ENCODE data around the gene ZCWPW1.
A peak's percentile ranks its signal among the peaks of the same experiment; 100 is the strongest.

Gene ZCWPW1, protein sequence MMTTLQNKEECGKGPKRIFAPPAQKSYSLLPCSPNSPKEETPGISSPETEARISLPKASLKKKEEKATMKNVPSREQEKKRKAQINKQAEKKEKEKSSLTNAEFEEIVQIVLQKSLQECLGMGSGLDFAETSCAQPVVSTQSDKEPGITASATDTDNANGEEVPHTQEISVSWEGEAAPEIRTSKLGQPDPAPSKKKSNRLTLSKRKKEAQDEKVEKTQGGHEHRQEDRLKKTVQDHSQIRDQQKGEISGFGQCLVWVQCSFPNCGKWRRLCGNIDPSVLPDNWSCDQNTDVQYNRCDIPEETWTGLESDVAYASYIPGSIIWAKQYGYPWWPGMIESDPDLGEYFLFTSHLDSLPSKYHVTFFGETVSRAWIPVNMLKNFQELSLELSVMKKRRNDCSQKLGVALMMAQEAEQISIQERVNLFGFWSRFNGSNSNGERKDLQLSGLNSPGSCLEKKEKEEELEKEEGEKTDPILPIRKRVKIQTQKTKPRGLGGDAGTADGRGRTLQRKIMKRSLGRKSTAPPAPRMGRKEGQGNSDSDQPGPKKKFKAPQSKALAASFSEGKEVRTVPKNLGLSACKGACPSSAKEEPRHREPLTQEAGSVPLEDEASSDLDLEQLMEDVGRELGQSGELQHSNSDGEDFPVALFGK

DNA sequence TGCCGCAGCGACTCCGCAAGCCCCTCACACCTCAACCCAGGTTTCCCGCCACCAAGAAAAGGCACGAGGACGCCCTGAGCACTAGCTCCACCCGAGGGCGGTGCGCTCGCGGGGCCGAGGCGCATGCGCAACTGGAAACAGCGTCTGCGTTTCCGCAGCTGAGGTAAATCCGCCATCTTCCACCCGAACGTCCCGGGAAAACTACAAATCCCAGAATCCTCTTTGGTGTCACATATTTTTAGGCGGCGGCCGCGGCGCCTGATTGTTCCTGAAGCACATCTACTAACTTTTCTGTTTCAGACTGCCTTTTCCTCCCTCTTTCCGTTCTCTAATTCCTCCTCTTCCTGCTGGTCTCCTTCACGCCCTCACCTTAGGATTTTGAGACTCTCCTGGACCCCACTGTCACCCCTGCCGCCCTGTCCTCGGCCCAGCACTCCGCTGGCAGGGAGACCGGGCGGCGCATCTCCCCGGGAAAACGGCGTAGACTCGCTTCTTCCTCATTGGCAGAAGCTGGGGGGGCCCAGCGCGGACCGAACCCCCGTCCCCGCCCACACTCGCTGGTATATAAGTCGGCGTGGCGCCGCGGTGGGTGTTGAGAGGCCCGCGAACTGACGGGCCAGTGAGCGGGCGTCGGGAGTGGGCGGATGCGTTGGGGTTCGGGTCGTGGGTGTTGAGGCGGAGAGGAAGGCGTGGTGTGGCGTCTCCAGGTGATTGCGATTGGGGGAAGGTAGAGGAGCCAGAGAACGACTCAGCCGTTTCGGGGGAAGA, at the start of gene ZCWPW1:
Gene ZCWPW1 (minus strand): TSS at position 505 of the 768 bp plus-strand sequence. CDS start 8,054 bp downstream, outside the sequence.
- DNase-seq (ENCODE audit: low spot score) = peak; percentile 91

DNA sequence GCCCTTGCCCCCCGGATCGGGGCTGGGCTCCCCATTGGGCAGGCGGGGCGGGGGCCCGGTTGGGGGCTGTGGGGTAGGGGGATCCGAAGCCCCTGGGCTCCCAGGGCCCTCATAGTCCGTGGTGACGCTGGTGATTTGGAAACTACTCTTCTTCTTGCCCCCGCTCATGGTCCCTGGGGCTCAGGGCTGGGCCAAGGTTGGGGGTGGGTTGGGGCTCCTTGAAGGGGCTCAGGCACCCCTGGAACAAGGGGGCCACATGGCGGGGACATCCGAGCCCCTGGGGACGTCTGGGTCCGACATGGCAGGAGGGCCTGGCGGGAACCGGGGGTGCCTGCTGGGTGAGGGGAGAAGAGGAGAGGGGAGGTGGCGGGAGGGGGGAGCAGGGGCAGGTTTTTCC, 49.4 kb upstream of the ZCWPW1 start:
- DNase-seq (ENCODE audit: low spot score) = no peak

DNA sequence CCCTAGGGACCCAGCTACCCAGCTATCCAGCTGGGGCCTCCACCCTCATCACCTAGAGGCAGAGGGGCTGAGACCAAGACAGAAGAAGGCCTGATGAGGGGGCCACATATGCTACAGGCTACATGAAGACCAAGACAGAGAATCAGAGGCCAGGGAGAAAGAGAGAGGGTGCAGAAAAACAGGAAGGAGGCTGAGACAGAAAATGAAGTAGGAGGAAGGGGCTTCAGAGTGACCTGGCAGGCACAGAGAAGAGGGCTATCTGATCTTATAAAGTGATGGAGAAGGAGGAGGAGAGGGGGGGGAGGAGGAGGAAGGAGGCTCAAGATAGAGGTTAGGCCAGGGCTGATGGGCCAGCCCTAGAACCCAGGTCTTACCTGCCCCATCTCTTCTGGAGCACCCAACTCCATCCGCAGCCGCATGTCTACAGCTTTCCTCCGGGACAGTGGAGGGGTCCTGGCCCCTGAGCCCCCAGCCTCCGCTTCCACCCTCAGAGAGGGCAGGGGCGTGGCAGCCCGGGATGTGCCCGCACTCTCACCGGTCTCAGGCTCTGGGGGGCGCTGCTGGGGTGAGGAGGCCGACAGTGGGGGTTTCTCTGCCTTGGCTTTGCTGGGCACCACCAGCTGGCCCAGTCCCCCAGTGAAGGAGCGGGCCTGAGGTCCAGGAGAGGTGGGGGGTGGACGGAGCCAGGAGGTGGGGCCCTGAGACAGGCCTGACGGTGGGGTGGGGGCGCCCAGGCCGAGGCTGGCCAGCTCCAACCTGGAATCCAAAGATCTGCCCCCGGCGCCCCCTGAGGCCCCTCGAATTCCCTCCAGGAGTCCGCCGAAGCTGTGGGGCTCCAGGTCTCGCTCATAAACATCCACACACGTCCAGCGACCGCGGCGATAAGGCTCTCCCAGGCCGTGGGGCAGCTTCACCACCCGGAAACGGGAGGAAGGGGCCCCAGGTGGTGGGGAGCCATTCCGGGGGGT, 48.7 kb upstream of the ZCWPW1 start:
- DNase-seq (ENCODE audit: low spot score) = peak; percentile 61

DNA sequence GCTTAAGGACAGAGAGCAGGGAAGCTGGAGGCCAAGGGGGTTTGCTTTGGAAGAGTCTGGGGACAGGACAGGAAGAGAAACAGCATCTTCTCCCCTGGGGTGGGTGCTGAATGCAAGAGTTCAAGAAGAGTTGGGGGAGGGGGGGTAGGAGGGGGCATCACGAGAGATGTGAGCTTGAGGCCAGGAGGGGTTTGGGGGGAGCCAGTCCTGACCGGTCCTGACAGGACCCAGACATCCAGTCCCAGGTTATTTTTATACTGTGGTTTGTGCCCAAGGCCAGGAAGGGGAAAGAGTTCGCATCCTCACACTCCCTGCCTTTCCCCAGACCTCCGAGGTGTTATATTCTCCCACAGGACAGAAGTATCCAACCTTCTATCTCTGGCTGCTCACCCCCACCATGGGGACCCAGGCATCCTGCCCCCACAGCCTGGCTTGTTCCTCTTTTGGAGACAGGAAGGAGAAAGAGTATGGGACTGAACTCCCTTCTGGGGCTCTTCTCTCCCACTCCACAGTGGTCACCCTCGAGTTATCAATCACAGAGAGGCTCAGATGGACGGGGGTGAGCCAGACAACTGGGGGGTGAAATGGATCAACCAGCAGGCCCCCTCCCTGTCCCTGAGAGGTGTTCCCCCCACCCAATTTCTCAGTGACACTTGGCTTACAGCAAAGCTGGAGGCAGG, 47.7 kb upstream of the ZCWPW1 start:
- no peak for DNase-seq (ENCODE audit: low spot score)

DNA sequence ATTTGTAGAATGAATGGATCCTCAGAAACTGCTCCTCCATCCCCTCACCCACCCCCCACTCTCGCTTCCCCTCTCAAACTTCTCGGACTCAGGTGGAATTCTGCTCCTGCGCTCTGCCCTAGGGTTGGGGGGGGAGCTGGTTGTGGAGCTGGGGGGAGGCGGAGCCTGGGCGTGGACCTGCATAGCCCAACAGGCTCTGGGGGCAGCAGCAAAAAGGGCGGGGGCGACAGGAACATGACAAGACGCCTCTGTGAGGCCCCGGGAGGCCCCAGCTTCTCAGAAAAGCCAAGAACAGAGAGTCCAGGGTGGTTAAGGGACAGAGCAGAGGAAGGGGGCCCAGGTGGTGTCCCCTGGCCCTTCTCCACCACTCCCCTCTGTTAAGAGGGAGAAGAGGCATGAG, 47.0 kb upstream of the ZCWPW1 start:
- no peak for DNase-seq (ENCODE audit: low spot score)

DNA sequence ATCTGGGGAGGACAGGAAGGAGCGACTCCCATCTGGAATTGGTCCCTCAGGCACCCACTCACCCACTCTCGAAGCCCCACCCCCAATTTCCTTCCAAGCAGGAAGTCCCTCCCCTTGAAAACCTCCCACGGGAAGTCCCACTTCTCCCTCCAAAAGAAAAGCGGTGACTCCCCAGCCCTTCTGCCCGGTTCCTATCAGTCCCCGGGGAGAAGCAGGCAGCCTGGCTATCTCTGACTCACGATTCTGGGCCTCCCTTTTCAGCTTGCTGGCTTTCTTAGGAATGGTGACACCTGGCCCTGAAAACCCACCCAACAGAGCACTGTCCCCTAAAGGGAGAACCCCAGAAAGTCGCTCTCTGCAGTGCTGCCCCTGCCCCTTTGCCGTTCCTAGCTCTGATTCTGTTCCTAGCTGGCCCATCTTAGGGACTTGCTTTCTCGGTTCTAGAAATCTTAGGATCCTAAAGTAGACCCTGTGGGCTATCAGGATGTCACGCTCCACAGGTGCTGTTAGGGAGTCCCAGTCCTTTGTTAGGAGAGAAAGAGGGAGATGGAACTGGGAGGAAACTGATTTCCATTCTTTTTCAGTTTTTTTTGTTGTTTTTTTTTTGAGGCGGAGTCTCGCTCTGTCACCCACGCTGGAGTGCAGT, 44.5 kb upstream of the ZCWPW1 start:
- peak; percentile 96 for DNase-seq (ENCODE audit: low spot score)

DNA sequence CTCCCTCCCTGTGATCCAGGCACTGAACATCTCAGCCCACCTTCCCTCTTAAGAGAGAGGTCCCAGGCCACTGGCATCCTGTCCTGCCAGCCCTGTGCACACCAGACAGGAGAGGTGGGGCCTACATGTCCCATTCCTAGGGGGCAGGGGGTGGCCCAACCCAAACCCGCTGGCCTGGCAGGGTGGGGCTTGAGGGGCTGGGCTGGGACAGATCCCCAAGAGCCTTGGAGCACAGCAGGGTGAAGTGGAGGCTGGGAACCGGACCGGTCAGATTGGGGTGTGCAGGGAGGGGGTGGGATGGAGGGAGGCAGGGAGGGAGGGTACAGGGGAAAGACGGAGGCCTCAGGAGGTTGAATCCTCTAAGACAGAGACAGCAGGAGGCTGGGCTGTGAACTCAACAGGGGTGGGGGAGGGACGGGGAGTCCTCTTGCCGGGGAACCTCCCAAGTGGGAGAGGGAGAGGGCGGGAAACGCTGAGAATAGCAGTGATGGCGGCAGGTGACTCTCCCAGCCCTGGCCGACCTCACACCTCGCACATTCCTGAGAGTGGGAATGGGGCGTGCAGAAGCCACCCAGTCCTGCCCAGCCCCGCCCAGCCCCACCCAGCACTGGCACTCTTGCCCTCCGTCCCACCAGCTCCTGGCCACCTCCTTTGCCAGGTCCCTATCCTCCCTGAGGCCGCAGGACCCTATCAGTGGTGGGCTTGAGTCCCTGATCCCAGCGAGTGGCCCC, 43.8 kb upstream of the ZCWPW1 start:
- DNase-seq (ENCODE audit: low spot score) = no peak

DNA sequence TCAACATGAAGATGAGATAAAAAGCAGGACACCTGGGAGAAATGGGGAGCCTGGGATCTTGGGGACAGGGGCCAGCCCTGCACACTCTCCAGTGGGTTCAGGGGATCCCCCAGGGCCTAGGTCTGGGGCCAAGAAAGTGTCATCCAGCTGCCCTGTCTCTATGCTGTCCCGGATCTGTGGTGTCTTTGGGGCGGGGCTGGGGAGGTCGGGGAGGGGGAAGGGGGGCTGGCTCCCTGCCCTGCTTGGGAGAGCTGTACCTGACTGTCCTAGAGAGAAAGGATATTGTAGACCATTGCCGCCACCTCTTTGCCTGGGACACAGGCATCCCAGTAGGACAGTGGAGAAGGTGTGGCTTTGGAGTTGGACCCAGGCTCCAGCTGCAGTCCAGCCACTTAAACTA, 42.5 kb upstream of the ZCWPW1 start:
- no peak for DNase-seq (ENCODE audit: low spot score)

DNA sequence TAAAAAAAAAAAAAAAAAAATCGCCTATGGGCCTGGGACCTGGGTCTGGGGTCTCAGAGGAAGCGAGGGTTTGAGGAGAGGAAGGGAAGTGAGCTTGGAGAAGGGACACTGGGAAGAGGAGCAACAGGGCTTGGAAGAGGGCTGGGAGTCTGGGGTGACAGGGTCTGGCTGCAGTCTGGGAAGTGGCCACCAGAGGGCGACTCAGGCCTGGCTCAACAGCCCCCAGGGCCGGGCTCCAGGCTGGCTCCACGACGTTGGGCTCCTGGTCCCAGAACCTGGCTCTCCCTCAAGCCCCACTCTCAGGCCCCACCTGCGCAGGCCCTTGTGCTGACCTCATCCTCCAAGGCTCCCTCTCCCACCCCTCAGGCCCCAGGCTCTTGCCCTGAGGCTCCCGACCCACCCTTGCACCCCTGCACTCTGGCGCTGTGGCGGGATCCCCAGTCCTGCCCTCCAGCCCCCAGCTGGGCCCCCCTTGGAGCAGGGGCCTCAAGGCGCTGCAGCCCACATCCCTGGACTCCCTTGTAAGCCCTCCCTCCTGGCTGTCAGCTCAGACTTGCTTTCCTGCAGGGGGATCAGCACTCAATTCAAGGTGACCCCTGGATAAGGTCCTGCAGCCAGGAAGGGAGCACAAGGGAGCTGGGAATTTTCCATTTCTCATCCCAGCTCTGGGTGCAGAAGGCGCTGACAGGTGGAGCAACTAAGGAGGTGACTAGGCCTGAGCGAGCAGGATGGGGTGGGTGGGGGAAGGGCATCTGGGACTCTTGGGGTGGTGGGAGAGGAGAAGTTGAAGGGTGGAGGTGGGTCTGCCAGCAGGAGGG, 40.9 kb upstream of the ZCWPW1 start:
- DNase-seq (ENCODE audit: low spot score) = peak; percentile 94

DNA sequence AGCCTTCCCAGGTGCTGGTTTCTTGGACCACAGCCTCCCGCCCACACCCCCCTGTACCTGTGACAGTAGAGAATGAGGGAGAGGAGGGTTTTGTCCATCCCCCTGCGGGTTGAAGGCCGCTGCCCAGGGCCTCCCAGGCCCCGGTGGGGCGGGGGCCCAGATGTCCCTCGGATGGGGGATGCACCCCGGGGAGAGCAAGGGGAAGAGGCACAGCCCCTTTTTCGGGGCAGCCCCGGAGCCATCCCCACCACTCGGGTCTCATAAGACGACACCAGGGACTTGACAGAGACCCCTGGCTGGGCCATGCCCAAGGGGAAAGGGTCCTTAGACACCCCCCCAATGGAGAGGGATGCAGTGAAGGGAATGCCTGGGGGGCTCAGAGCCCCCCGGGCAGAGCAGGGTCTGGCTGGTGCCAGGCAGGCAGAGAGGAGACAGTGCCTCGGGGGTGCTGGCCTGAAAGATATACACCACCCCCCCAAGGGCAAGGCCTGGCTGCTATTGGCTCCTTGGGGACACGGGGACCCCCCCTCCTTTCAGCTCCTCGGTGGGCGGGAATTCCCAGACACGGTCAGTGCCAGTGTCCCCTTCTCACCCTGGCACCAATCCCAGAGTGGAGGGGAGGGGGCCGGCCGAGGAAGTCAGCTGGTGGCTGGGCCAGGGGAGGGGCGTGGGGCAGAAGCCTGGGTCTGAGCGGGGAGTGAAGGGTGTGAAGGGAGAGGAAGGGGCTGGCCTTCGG, 39.3 kb upstream of the ZCWPW1 start:
- DNase-seq (ENCODE audit: low spot score) = no peak

DNA sequence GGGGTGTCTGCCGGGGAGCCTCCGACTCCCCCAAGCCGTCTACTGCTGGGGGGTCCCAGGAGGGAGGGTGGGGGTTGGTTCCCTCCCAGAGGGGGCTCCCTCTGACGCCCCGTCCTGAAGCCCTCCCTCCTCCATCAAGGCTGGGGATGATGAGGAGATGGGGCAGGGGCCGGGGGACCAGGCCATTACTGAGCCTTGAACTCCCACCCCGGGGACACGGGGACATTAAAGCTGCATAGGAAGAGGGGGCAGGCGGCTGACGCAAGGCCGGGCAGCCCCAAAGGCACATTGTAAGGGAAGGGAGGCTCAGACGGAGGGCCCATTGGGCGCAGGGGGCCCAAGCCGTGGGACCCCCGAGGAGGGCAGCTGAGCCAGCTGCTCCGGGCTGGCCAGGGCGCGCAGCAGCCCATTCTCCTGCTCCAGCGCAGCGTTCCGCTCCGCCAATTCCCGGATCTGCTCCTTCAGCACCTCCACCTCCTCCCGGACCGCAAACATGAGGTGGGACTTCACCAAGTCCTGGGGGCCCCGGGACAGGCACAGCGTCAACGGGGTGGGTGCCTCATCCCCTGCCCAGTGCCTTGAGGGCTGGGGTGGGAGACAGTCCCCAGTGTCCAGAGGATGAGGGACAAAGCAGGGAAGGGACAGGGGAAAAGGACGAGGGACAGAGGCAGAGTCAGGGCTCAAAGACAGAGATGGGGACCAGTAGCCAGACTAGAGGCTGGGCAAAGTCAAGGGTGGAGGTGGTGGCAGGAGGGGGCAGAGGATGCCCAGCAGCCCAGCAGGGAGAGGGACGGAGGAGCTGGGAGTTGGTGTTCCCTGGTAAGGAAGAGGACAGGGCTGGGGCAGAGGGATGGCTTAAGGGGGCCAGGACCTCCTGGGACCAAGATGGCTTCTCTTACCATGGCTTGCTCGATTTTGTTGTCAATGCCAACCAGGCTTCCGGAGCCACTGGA, 38.4 kb upstream of the ZCWPW1 start:
- no peak for DNase-seq (ENCODE audit: low spot score)

DNA sequence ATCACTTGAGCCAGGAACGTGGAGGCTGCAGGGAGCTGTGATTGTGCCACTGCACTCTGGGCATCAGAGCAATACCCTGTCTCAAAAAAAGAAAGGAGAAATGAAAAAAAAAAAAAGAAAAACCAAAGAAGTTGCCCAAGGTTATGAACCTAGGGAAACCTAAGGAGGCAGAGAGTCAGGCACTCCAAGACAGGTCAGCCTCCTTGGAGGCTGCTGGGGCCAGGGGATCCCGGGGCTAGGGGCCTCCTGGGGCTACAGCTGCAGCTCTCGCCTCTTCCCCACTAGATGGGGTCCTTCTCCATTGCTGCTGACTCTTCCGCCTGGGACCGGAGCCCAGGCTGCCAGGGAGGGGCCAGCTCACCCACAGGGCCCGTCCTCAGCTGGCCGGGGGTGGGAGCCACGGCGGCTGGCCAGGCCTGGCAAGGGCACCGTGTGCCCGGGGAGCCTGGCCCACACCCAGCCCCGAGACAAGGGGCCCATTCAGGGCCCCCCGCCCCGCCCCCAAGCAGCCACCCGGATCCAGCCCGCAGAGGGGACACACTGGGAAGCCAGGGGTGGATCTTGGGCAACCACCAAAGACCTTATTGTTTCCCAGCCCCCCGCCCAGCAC, 37.3 kb upstream of the ZCWPW1 start:
- DNase-seq (ENCODE audit: low spot score) = peak; percentile 88

DNA sequence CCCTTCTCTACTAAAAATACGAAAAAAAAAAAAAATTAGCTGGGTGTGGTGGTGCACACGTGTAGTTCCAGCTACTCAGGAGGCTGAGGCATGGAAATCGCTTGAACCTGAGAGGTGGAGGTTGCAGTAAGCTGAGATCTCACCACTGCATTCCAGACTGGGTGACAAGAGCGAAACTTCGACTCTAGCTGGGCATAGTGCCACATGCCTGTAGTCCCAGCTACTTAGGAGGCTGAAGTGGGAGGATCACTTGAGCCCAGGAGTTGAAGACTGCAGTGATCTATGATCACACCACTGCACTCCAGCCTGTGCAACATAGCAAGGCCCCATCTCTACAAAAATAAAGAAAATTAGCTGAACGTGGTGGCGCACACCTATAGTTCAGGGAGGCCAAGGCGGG, 36.8 kb upstream of the ZCWPW1 start:
- DNase-seq (ENCODE audit: low spot score) = no peak

DNA sequence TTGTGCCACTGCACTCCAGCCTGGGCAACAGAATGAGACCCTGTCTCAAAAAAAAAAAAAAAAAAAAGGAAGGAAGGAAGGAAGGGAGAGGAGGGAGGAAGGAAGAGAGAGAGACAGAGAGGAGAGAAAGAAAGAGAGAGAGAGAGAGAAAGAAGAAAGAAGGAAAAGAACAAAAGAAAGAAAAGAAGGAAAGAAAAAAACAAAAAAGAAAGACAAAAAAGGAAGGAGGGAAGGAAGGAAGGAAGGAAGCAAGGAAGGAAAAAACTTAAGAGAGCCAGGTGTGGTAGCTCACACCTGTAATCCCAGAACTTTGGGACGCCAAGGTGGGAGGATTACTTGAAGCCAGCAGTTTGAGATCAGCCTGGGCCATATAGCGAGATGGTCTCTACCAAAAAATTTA, 36.3 kb upstream of the ZCWPW1 start:
- DNase-seq (ENCODE audit: low spot score) = no peak

DNA sequence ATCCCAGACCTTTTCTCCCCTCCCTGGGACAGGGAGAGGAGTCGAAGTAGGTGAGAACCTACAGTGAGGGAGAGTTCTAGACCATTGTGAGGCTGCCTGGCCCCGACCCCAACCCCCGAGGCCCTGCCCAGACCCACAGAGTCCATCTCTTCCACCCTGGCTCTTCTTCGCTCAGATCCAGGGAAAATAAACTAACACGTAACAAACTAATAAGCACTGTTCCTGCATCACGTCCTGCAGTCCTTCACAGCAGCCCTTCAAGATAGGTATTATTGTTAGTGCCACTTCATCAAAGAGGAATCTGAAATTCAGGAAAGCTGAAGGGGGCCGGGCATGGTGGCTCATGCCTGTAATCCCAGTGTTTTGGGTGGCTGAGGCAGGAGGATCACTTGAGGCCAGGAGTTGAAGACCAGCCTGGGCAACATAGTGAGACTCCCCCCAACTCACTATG, 35.7 kb upstream of the ZCWPW1 start, which contains the start of gene SPACDR:
Gene SPACDR (minus strand): TSS at position 51 of the 451 bp plus-strand sequence. CDS start 235 bp downstream, outside the sequence.
- DNase-seq (ENCODE audit: low spot score) = no peak

DNA sequence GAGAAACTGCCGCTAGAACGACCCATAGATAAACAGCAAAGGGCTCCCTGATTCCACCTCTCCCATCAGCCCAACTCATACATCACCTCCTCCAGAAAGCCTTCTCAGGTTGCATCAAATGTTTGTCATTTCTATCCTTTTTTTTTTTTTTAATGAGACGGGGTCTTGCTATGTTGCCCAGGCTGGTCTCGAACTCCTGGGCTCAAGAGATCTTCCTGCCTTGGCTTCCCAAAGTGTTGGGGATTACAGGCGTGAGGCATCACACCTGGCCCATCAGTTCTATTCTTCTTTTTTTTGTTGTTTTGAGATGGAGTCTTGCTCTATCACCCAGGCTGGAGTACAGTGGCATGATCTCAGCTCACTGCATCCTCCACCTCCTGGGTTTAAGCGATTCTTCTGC, 28.5 kb upstream of the ZCWPW1 start:
- DNase-seq (ENCODE audit: low spot score) = no peak

All from hepatic stellate cell (primary cell).